ENCODE data around the gene DNPH1.

Gene DNPH1

DNA sequence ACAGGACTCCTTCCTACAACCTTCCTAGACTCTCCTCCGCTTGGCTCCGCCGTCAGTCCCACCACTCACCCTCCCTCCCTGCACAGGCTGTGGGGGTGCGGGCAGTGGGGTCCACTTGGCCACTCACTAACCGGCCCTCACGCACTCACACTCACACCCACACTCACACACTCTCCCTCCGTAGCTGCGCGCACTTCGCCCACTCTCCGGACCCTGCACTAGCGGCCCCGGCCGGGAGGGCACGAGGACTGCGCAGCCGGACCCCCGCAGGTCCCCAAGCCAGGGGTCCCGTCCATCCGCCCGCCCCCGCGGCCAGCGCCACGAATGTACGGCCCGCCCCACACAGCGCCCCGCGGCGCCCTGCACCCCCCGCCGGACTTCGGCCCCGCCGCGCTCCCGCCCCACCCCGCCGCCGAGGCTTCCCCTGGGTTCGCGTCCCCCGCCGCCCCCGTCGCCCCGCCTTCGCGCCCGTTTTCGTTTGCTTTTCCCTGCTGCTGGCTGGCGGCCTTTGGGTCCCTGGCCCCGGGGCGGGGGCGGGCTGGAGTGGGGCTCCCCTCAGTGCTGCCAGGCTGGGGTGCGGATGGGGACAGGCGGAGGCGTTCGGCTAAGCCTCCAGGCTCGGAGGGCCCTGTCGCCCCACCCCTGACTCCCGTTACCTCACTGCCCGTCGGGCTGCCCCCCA is 45.8 kb upstream of the DNPH1 start:
- H3K9ac ChIP-seq (ENCODE audit: insufficient read length, low read depth): peak overlapping the region; percentile 32

DNA sequence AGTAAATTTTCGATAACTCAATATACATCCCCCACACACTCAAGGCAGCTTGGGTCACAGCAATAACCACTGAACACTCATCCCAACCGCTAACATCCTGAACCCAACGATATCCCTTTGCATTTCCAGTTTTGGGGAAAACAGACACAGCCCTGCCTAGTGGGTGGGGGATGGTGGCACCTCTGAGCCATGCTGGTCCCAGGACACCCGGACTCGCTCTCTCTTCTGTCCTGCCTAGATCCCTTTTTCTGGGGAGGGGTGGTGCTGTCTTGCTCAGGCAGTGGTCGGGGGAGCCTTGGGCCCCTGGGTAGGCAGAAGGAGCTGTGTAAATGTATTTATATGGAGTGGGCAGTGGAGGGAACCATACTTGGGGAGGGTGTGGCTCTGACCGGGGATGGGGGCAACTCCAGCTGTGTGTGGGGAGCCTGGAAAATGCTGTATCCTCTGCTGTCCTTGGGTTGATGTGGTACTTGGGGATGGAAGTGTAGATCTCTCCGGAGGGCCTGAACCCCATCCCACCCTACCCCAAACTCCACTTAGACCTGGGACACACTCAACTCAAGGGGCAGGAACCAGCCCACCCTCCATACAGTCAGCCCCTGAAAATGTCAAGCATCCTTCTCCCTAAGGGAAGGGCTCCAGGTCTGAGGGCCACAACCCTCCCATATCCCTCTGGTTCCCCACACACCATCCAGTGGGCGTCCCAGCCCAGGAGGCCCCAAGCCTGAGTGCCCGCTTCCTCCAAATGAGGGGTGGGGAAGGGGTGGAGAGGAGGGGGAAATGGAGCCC is 45.0 kb upstream of the DNPH1 start:
- TF ChIP-seq SUZ12 (IDR thresholded peaks at IDR 0.05; ENCODE audit: extremely low read depth, insufficient read depth, insufficient read length) (no peak), ZNF274 (IDR thresholded peaks at IDR 0.05; ENCODE audit: low read depth, low read length) (no peak), YY1 (IDR thresholded peaks at IDR 0.05; ENCODE audit: insufficient read depth, insufficient read length) (no peak)
- Histone ChIP-seq H3K27me3 (ENCODE audit: insufficient read depth, insufficient read length) (peaks cover 24% of the 10 kb centered on the region), H3K4me3 (ENCODE audit: insufficient read length, low read depth) (peak overlapping the region; percentile 49), H3K36me3 (ENCODE audit: insufficient read depth, insufficient read length, low read length) (no peaks in the 10 kb centered on the region), H3K4me1 (ENCODE audit: insufficient read depth, insufficient read length) (peaks cover 25% of the 10 kb centered on the region), H3K9me3 (ENCODE audit: insufficient read depth, low read length) (no peaks in the 10 kb centered on the region), H3K9ac (ENCODE audit: insufficient read length, low read depth) (no peak overlapping the region)
- no peak for DNase-seq (ENCODE audit: low read depth, low spot score)

More for the DNA sequence above, 45.8 kb upstream of the DNPH1 start:
- no peak for DNase-seq (ENCODE audit: low read depth, low spot score)
- Histone ChIP-seq H3K4me1 (ENCODE audit: insufficient read depth, insufficient read length) (peaks cover 23% of the 10 kb centered on the region), H3K4me3 (ENCODE audit: insufficient read length, low read depth) (peak overlapping the region; percentile 49), H3K27me3 (ENCODE audit: insufficient read depth, insufficient read length) (peaks cover 24% of the 10 kb centered on the region), H3K9me3 (ENCODE audit: insufficient read depth, low read length) (no peaks in the 10 kb centered on the region), H3K36me3 (ENCODE audit: insufficient read depth, insufficient read length, low read length) (no peaks in the 10 kb centered on the region)
- TF ChIP-seq SUZ12 (IDR thresholded peaks at IDR 0.05; ENCODE audit: extremely low read depth, insufficient read depth, insufficient read length) (no peak), ZNF274 (IDR thresholded peaks at IDR 0.05; ENCODE audit: low read depth, low read length) (no peak), YY1 (IDR thresholded peaks at IDR 0.05; ENCODE audit: insufficient read depth, insufficient read length) (no peak)

DNA sequence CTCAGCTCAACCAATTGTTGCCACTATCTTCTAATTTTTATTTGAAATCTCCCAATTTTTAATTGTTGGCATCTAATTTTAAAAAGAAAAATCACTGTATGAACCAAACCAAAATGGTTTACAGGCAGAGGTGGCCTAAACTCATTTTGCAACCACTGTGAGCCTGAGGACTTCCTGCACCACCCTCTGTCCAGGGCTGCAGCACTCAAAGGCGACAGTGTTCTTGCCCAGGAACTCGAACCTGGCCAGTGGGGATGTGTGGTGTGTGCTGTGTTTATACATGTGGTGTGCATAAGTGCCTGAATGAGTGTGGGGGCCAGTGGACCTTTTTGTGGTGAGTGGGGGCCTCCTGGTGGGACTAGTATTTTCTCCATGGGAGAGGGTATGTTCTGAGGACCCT is 44.4 kb upstream of the DNPH1 start:
- Histone ChIP-seq H3K27me3 (ENCODE audit: insufficient read depth, insufficient read length) (peaks cover 24% of the 10 kb centered on the region), H3K9me3 (ENCODE audit: insufficient read depth, low read length) (no peaks in the 10 kb centered on the region), H3K4me3 (ENCODE audit: insufficient read length, low read depth) (no peak overlapping the region), H3K4me1 (ENCODE audit: insufficient read depth, insufficient read length) (peaks cover 19% of the 10 kb centered on the region), H3K36me3 (ENCODE audit: insufficient read depth, insufficient read length, low read length) (no peaks in the 10 kb centered on the region), H3K9ac (ENCODE audit: insufficient read length, low read depth) (no peak overlapping the region)
- TF ChIP-seq SUZ12 (IDR thresholded peaks at IDR 0.05; ENCODE audit: extremely low read depth, insufficient read depth, insufficient read length) (no peak), YY1 (IDR thresholded peaks at IDR 0.05; ENCODE audit: insufficient read depth, insufficient read length) (no peak), ZNF274 (IDR thresholded peaks at IDR 0.05; ENCODE audit: low read depth, low read length) (no peak)
- DNase-seq (ENCODE audit: low read depth, low spot score): no peak

DNA sequence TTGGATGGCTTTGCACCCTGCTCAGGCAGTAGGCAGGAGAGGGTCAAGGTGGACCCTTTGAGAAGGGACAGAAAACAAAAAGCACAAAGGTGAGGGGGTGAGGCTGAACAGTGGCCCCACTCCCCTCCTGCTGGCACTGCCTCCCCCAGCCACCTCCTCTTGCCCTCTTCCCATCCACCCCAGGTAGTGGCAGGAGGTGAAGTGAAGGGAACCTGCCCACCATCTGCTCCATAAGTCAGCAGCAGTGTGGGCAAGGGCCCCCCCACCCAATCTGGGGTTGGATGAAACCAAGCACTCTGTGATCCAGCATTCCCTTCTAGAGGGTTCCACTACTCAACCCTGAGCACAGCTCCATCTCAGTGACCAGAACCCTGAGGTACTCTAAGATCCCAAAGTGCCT is 42.7 kb upstream of the DNPH1 start:
- no peak overlapping the region for H3K4me3 ChIP-seq (ENCODE audit: insufficient read length, low read depth)
- peaks cover 24% of the 10 kb centered on the region for H3K27me3 ChIP-seq (ENCODE audit: insufficient read depth, insufficient read length)
- no peaks in the 10 kb centered on the region for H3K9me3 ChIP-seq (ENCODE audit: insufficient read depth, low read length)
- H3K36me3 ChIP-seq (ENCODE audit: insufficient read depth, insufficient read length, low read length): no peaks in the 10 kb centered on the region
- H3K4me1 ChIP-seq (ENCODE audit: insufficient read depth, insufficient read length): peaks cover 14% of the 10 kb centered on the region
- TF ChIP-seq ZNF274 (IDR thresholded peaks at IDR 0.05; ENCODE audit: low read depth, low read length) (no peak), YY1 (IDR thresholded peaks at IDR 0.05; ENCODE audit: insufficient read depth, insufficient read length) (no peak), SUZ12 (IDR thresholded peaks at IDR 0.05; ENCODE audit: extremely low read depth, insufficient read depth, insufficient read length) (no peak)
- H3K9ac ChIP-seq (ENCODE audit: insufficient read length, low read depth): no peak overlapping the region
- DNase-seq (ENCODE audit: low read depth, low spot score): no peak

DNA sequence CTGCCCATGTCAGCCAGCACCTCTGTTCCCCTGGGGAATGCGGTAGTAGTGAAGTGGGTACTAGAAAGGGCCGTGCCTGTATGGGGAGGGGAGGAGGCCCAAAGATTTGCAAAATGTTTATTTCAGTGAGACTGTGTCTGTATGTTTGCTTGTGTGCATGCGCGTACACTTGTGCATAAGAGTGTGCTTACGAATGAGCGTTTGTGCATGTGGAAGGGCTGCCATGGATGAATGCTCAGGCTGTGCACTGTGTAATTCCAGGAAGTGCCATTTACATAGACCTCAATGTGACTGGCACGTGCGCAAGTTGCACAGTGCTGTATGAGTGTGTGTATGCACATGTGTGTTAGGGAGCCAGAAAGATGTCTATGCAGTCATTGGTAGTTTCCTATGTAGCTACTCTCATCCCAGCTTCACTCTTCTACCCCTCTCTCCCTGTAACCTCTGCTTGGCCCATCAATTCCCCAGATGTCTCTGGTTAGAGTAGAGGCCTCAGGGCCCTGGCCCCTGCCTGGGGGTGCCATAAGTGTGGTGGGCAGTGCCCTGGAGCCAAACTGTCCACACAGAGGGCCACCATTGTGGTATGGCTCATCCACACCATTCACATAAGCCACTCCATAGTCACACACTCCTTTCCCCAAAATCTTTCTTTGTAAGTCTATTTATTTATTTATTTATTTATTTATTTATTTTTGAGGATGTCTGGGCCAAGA is 42.0 kb upstream of the DNPH1 start:
- TF ChIP-seq ZNF274 (IDR thresholded peaks at IDR 0.05; ENCODE audit: low read depth, low read length) (no peak), SUZ12 (IDR thresholded peaks at IDR 0.05; ENCODE audit: extremely low read depth, insufficient read depth, insufficient read length) (no peak), YY1 (IDR thresholded peaks at IDR 0.05; ENCODE audit: insufficient read depth, insufficient read length) (no peak)
- Histone ChIP-seq H3K9ac (ENCODE audit: insufficient read length, low read depth) (no peak overlapping the region), H3K36me3 (ENCODE audit: insufficient read depth, insufficient read length, low read length) (no peaks in the 10 kb centered on the region), H3K4me3 (ENCODE audit: insufficient read length, low read depth) (no peak overlapping the region), H3K9me3 (ENCODE audit: insufficient read depth, low read length) (no peaks in the 10 kb centered on the region), H3K4me1 (ENCODE audit: insufficient read depth, insufficient read length) (peaks cover 14% of the 10 kb centered on the region), H3K27me3 (ENCODE audit: insufficient read depth, insufficient read length) (peaks cover 21% of the 10 kb centered on the region)
- no peak for DNase-seq (ENCODE audit: low read depth, low spot score)

DNA sequence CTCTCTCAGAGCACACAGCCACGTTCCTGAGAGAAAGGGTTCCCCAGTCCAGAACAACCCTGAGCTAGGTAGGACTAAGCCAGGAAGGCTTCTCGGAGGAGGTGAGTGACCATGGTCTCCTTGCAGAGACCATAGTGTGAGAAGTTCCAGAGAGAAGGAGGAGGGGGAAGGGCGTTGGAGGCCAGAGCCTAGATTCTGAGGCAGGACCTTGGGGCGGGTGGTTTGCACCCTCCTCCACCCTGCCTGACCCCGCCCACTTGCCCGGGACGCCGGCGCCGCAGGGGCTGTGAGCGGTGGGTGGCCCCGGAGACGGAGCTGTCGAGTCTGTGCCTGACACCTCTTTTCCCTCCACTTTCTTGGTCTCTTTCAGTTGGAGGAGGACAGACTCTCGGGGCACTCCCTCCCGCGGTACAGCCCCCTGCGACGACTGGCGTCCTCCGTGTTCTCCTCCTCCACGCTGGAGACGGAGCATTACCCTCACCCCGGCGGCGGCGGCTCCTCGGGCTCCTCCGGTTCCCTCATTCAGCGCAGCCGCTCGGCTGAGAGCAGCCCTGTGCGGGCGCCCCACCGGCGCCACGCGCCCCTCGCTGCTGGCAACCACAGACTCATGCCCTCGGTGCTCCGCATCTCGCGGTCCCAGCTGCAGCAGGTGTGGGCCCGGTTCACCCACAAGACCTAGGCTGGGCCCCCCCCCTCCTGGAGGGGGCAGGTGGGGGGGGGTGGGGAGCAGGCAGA is 40.2 kb upstream of the DNPH1 start:
- H3K9ac ChIP-seq (ENCODE audit: insufficient read length, low read depth): no peak overlapping the region
- no peaks in the 10 kb centered on the region for H3K9me3 ChIP-seq (ENCODE audit: insufficient read depth, low read length)
- no peak overlapping the region for H3K4me3 ChIP-seq (ENCODE audit: insufficient read length, low read depth)
- DNase-seq (ENCODE audit: low read depth, low spot score): no peak
- H3K4me1 ChIP-seq (ENCODE audit: insufficient read depth, insufficient read length): peaks cover 13% of the 10 kb centered on the region
- H3K27me3 ChIP-seq (ENCODE audit: insufficient read depth, insufficient read length): peaks cover 8% of the 10 kb centered on the region
- TF ChIP-seq YY1 (IDR thresholded peaks at IDR 0.05; ENCODE audit: insufficient read depth, insufficient read length): no peak
- TF ChIP-seq ZNF274 (IDR thresholded peaks at IDR 0.05; ENCODE audit: low read depth, low read length): no peak
- no peak for TF ChIP-seq SUZ12 (IDR thresholded peaks at IDR 0.05; ENCODE audit: extremely low read depth, insufficient read depth, insufficient read length)
- H3K36me3 ChIP-seq (ENCODE audit: insufficient read depth, insufficient read length, low read length): no peaks in the 10 kb centered on the region
